ENCODE measurements around the gene KLHDC4.
"Not testable (repeated sequence)": the region's sequence is repeated elsewhere in the genome, so short reads cannot be mapped to it uniquely, and the experiment has no call there.

KLHDC4 gene

DNA sequence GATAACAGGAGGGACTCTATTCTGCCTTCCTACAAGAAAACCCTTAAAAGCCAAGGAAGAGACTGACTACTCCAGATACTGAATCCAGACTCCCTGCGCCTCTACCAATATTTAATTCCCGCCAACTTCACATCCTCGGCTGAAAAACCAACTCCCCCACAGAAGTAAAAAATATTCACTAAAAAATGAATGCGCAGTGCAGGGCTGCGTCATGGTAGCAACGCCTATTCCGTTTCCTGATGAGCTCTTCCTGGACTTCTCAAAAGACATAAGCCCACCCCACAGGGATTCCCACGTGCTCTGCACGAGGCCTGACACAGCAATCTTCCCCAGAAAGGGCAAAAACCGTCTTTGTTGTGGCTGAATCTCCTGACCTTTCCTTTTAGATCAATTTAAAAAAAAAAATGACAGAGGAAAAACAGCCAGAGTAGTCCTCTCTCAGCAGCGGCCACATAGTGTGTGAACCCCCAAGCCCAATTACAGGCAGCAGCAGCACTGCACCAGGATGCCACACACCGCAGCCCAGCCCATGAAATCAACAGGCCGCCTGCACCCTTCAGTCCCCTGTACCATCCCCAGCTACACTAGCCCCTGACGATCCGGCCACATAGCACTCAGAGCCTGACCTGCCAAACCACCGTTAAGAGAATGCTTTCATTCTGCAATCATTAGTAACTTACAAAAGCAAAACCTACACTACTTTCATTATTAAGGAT lies 23.9 kb downstream of the KLHDC4 start:
- DNase-seq = no peak

DNA sequence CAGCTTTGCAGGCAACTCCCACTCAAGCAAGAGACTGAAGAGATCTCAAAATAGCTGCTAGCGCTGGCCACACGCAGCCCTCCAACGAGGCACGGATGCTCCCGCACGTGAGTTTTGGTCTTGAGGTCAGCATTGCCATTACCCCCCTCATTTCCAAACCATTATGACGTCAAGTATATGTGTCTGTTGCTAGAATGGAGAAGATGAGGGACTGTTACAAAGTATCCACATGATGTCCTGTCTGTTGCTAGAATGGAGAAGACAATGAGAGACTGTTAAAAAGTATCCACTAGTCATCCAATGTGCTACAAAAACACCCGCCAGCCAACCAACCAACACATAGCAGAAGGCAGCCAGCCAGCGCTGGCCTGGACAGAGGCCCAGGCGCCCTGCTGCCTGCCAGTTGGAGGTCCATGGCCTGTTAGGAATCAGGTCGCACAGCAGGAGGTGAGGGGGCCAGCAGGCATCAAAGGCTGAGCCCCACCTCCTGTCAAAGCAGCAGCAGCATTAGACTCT lies 24.8 kb downstream of the KLHDC4 start:
- DNase-seq = no peak

DNA sequence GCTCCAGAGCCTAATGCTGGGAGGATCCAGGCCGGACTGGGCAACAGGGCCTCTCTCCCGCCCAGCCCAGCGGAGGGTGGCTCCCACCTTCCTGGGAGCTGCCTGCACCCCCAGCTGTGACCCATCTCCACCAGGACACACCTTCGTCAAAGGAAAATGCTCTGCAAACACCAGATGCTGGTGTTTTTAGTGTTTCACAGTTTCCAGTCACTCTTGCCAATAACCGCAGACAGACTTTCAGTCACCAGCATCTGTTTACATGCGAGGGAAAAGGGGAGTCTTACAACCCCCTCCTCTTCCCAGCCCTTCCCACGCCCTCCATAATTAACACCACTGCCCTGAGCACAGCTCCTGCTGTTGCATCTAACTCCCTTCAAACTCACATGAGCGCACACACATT lies 25.3 kb downstream of the KLHDC4 start:
- no peak for DNase-seq

DNA sequence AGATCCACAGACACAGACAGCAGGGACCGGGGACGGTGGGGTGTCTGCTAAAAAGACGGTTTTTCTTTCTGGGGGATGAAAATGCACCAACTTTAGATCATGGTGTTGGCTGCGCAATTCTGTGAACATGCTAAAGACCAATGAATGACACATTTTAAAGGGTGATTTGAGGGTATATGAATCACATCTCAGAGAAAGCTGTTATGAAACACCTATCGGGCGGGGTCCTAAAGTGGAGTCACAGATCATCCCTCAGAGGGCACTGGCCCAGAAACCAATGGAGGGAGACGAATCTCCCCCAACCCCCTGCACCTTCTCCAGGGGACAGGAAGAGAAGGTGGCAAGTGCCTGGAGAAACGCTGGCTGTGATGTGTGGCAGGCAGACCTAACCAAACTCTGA lies 26.0 kb downstream of the KLHDC4 start:
- no peak for DNase-seq

DNA sequence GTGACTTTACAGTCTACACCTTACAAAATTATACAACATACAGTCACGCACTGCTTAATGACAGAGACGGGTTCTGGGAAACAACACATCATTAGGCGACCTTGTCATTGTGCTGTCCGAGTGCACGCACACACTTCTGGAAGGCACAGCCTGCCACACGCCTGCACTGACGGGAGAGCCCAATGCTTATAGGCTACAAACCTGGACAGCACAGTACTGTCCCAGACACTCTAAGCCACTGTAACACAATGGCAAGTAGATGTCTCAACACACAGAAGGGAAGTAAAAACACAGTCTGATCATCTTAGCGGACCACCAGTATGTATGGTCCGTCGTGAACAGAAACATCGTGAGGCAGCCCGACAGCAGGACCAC lies 29.8 kb downstream of the KLHDC4 start:
- no peak for DNase-seq

DNA sequence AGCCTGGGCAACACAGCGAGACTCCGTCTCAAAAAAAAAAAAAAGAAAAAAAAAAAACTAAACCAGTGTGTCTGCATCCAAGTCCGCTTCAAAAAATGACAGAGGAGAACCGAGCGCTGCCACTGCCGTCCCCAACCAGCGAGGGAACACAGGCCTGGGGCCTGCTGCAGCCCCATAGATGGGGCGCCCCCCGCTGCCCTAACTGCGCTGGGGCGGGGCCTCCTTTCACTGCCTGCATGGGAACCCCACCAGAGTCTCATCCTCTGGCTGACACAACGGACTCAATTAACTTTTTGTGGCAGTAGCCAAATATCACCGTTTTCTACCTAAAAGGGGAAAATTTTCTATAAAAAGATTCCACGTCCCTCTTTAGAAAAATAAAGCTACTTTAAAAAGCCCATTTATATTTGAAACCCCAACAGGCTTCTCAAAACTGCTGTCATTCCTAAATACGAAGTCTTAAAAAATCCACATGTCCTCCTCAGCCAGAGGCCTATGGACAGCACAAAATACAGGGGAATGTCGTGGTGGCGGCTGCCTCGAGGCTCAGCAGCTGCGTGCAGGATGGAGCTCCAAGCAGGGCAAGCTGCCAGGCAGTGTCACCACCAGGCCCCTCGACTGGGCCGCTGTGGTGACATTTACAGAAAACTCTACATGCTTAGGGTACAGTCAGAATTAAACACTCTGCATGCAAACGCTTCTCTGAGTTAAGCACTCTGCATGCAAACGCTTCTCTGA lies 30.3 kb downstream of the KLHDC4 start:
- no peak for DNase-seq

DNA sequence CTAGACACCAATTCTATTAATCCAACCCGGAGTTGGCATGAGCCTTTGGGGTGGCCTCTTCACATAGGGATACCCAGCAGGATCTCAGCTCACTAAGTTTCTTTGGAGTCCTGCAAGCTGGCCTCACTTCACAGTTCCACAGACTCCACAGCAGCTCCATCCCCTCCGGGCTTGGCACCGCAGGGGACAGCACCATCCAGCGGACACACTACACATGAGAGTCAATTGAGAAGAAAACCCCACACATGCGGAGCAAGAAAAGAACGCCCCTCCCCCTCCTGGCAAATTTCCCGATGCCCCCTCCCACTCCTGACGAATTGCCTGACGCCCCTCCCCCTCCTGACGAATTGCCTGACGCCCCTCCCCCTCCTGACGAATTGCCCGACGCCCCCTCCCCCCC lies 31.1 kb downstream of the KLHDC4 start:
- no peak for DNase-seq

DNA sequence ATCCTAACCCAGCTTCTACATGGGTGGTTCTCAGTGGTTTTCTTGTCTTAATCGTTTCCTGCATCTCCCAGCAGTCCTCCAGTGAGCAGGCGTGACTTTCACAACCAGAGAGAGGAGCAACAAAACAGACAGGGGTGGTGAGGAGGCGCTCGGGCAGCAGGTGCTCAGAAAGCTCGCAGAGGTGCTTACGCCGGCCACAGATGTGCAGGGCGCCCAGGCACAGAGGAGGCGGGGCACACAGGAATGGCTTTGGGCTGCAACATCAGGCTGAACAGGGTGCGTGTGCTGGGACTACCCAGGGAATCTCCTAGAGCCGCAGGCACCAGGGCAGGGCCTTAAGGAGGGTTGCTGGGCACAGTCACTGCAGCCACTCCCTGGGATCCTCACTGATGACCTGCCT lies 32.6 kb downstream of the KLHDC4 start:
- DNase-seq = no peak

DNA sequence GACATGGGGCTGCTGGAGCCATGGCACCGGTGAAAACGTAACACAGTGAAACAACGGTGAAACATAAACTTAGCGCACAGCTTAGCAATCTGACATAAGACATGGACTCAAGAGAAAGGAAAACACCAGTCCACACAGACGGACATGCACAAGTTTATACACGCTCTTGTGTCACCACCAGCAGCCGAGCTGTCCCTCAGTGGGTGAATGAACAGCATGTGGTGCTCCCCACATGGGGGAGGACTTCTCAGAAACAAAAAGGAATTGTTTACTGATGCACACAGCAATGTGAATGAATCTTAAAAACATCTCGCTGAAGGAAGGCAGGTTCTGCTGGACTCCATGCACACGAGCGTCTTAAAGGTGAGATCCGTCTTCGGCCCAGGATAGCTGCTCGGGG lies 34.2 kb downstream of the KLHDC4 start:
- no peak for DNase-seq

DNA sequence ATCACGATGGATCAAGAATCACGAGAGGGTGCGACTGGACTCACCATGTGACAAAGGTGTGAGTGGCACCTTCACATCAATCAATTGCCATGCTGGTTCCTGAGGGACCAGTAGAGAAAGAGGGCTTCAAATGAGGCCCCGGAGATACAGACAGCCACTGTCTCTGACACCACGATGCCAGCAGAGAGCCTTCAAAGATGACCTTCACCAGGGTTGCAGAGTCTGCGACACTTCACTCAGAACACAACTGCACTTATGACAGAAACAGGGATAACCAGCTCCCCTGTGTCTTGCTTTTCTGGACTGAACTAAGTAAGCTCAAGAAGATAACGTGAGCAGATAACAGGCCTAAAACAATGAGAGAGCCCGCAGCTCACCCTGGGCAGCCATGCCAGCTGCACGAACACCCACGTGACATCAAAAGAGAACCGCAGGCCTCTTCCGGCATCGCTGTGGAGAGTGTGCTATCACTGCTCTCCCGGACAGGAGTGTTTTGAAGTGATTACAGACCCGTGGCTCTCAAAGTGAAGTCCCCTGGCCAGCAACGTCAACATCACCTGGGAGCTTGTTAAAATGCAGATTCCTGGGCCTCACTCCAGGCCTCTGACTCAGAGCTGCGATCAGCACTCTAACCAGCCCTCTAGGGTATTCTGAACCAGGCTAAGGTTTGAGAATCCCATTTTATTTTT lies 36.4 kb downstream of the KLHDC4 start:
- DNase-seq = no peak

DNA sequence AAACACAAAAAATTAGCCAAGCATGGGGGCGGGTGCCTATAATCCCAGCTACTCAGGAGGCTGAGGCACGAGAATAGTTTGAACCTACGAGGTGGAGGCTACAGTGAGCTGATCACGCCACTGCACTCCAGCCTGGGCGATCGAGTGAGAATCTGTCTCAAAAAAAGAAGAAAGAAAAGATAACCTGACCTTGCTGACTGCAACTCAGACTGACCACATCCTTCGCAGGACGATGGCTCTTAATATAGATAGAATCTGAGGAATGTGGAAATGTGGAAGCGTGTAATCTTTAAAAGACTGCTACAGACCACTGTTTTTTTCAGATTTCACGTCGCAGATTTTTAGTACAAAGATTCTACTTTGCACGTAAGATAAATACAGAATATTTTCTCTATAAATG lies 37.8 kb downstream of the KLHDC4 start:
- no peak for DNase-seq

DNA sequence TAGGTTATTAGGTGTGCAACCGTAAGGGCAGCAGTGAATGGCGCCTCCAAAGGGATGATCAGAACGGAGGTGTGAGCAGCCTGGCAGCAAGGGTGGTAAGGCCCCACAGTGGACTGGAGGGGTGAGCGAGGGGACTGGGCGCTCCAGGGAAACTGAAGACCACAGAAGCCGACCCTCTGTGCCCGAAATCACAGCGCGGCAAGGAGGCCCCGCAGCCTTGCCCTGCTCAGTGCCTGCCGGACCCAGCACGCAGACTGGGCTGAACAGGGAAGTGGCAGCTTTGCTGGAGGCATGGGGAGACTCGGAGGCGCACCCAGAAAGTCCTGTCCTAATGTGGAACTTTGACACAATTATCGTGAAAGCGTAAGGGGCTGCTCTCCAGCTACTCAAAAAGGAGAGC lies 38.4 kb downstream of the KLHDC4 start:
- no peak for DNase-seq

DNA sequence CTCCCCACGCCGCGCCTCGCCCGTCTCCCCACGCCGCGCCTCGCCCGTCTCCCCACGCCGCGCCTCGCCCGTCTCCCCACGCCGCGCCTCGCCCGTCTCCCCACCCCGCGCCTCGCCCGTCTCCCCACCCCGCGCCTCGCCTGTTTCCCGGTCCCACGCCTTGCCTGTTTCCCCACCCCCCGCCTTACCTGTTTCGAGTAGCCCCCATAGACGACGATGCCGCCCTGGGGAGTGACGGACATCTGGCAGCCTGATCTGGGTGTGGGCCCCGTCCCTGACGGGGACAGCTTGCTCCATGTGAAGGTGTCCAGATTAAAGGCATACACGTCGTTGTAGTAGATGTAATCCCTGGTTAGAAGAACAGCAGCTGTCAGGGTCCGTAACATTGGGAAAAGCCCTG lies 39.2 kb downstream of the KLHDC4 start:
- DNase-seq = not testable (repeated sequence)

DNA sequence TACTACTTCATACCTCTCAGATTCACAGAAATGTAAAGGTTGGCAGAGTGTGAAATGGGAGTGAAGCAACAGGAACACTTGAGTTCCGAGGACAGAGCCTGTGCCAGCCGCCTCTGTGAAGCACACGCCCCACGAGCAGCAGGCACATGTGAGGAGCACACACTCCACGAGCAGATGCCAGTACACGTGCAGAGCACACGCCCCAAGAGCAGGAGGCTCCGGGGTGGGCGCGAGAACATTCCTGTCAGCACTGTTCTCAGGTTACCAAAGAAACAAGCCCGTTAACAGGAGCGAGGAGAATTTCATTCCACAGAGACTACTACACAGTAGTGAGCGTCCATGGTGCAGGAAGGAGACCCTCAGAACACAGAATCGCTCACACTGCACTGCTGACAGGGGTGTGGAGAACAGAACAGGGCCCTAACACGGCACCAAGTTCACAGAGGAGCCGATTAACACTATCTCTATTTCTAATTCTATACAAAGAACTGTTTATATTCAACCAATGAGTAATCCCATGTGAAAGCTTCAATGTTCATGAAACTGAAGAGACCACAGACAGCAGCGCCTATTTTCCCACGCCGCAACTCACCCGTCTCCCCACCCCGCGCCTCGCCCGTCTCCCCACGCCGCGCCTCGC lies 40.1 kb downstream of the KLHDC4 start:
- DNase-seq = no peak

DNA sequence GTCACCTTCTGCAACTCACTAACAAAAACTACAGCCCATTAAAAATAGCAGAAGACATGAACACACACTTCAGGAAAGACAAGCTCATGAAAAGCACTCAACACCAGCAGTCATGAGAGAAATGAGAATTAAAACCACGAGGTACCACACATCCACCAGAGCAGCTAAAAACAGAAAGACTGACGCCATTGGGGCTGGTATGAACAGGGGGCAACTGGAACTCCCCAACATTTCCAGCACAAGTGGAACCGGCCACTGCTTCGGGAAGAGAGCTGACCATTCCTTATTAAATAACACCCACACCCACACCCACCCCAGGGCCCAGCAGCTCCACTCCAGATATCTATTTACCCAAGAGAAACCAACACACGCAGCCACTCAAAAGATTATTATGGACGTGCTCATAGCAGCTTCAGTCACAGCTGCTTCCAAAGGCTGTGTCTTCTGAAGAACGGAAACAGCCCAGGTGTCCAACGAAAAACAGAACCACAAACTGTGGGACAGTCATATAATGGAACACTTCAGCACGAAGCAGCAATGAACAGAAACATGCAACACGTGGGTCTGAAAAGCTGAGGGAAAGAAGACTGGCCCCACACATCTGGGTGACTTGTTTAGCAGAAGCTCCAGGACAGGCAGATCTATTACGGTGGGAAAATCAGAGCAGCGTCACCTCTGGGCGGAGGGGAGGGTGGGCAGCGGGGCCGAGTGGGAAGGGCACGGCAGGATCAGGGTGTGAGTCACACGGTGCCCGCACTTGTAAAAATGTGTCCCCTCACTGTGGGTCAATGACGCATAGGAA lies 41.1 kb downstream of the KLHDC4 start:
- DNase-seq = no peak

DNA sequence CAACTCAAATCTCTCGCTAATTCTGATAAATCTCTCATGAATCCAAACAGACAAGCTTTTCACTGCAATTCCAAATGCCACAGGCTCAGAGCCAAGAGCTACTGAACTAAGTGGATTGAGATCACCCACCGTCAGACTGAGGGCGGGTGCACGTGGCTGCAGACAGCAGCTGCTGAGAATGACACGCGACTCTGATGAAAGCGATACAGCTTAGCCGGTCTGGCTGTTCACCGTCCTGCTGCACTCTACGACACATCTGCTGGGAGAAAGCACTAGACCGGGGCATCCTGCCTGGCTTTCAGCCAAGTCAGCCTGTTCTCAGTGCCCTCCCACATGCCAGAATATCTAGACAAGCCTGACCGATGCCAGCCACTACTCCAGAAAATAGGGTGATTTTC lies 42.6 kb downstream of the KLHDC4 start:
- no peak for DNase-seq

DNA sequence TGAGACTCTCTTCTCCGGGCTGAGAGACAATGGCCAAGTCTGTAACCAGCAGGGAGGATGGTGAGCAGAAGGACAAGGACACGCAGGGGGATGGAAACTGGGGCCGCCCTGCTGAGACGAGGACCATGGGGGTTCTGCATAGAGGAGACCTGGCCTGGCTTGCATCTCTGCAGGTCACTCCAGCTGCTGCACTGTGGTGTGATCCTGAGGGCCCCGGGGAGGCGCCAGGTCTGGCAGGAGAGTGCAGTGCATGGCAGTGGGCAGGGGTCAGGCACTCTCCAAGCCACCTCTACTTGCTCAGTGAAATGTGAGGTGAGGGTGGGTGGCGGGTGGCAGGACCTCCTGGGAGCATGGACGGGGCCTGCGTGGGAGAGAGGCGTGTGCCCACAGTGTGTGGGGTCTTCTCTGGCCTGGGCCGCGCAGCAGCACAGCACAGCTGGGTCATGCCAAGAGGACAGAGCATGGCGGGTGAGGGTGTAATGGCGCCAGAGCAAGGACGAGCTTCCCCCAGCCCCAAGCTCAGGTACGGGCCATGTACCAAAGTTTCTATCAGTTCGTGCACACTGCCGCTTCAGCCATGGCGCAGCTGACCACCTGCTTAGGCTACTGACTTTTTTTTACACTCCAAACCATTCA lies 43.1 kb downstream of the KLHDC4 start:
- DNase-seq = no peak

DNA sequence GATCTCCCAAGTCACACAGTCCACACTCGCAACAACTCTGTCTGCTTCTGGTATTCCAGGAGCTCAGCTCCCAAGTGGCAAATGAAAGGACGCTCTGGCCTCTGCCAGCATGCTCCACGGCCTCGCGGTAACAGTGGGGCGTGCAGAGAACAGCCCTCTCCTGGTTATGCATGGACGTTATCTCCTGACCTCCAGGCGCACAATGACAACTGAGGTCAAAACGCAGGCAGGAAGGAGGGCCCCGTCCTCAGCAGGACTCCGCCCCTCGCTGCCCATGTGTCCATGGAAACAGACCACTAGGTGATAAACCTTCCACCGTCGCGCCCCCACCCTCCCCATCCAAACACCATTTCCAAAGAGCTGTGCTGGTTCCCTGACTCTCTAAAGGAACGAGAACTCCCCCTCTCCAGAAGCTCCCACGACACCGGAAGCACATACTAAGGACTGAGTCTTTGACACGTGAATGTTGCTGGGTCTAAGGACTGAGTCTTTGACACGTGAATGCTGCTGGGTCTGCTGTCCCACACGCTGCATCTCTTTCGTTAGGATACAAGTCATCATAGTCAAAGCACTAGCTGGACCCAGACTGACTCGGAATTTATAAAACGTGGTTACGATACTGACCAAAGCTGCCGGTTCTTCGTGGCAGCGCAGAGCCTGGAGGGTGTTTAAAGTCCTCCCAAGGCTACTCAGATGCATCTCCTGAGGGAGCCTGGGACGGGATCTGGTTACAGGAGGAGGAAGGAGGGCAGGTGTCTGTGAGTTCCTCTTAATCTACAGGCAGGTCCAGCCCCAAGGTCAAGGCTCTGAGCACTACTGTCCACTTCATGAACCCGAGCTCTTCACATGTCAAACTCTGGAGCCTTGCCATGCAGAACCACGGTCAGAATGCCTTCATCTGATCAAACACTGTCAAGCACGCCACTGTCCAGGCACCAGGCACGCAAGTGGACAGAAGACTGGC lies 43.9 kb downstream of the KLHDC4 start:
- DNase-seq = no peak

DNA sequence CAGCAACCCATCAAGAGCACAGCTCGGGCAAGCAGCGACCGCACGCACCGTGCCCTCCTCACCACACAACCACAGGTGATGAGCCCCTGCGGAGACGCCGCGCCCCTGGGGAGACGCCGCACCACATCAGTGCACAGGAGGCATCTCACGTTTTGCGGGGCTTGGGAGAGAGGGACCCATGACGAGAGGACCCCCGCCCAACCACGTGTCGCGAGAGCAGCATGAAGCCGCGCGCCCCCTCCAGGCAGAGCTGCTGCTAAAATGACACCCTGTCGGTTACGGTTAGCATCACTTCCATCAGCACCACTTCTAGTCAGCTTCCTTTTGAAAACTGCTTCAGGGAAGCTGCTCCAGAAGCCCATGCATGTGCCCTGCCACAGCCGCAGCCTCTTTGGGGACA lies 45.3 kb downstream of the KLHDC4 start:
- no peak for DNase-seq

DNA sequence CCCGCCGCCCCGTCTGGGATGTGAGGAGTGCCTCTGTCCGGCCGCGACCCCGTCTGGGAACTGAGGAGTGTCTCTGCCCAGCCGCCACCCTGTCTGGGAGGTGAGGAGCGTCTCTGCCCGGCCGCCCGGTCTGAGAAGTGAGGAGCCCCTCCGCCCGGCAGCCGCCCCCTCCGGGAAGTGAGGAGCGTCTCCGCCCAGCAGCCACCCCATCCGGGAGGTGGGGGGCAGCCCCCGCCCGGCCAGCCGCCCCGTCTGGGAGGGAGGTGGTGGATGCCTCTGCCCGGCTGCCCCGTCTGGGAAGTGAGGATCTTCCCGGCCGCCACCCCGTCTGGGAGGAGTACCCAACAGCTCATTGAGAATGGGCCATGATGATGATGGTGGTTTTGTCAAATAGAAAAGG lies 47.0 kb downstream of the KLHDC4 start:
- not testable (repeated sequence) for DNase-seq

DNA sequence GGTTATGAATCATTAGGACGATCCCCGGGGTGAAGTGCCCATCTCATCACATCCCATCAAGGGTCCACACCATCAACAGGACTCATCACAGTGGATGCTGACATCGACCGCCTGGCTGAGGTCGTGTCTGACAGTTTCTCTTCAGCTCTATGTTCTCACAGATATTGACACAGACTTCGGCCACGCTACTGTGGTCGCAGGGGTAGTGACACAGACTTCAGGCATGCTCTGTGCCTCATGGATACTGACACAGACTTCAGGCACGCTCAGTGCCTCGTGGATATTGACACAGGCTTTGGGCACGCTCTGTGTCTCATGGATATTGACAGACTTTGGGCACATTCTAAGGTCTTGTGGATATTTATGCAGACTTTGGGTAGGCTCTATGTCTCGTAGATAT lies 50.1 kb downstream of the KLHDC4 start:
- DNase-seq = no peak
